Lower lobe of right lung (tissue), 2 donors: ENCODE measurements around the gene SEZ6. TPM values are rescaled to one million over a fixed set of nuclear protein-coding genes. Genes with fewer than 3 reads are reported as not detected.

Source experiments
- ATAC-seq, 2 donors: fragments of 200-7000 bp; cut with Tn5 transposase; one replicate each; pipeline ENCODE4 v1.9.1; 2020 to 2022; ENCODE audit warnings: mild to moderate bottlenecking in 2 of 2, moderate library complexity in 2 of 2
- DNase-seq: peaks from one replicate; pipeline ENCODE4 v3.0.0-alpha.2; 2020
- H3K27ac ChIP-seq: fragments of 200-600 bp; one replicate; pipeline ENCODE4 v1.8.0; 2022
- H3K27me3 ChIP-seq: fragments of 200-600 bp; one replicate; pipeline ENCODE4 v1.8.0; 2022; ENCODE audit warnings: low read depth
- H3K36me3 ChIP-seq: fragments of 200-600 bp; one replicate; pipeline ENCODE4 v1.8.0; 2022; ENCODE audit warnings: mild to moderate bottlenecking
- H3K4me1 ChIP-seq: fragments of 200-600 bp; one replicate; pipeline ENCODE4 v1.8.0; 2022
- H3K4me3 ChIP-seq: fragments of 200-600 bp; one replicate; pipeline ENCODE4 v1.8.0; 2022; ENCODE audit warnings: mild to moderate bottlenecking
- H3K9me3 ChIP-seq: fragments of 200-600 bp; one replicate; pipeline ENCODE4 v1.8.0; 2022
- intact Hi-C: fragments of 100-400 bp; cut with DNase I; formaldehyde crosslinking; loops from one replicate; pipeline ENCODE4 v1.11.0; 2022
- total RNA-seq: library from RNA; stranded (reverse); fragmentation: NEBNext Ultra II Directional; extraction: Animal tissue kit (Norgen Biotek cat#: 25700); gene quantifications from one replicate; pipeline ENCODE4 v1.2.1, GENCODE V29; 2021
- TF ChIP-seq, protein P1 (sequence below): fragments of 200-600 bp; IDR thresholded peaks from one replicate; pipeline ENCODE4 v1.8.0; 2022; ENCODE audit warnings: antibody characterized with exemption, mild to moderate bottlenecking
- donor health status: DM: no; HTN: yes; CAD: no; lungs with severe emphysema.

Gene SEZ6
- total RNA-seq, 1 donor from 2014 or later: not detected

DNA sequence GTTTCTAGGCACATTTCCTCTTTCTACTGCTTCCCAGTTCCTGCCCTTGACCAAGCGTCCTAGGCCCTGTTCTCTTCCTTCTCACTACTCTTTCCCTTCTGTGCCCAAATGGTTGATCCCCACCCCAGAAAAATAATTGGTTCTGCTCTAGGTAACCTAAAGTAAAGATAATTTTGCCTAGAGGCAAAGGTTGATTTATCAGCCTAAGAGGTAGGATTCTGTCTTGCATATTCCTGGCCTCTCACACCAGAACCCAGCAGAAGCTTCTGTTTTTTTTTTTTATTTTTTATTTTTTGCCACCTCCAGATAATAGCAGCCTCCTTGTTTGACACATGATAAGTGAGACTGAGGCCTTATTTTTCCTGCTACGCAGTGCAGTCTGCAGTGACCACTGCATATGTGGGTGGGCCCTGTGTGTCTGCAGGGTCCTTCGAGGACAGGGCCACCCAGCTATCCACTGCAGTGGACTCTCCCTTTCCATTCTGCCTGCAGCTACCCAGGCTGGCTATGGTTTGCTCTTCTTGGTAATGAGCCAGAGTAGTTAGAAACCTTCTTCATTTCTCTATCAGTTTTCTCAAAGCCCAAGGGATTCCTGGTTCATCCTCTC is 37.8 kb upstream of the SEZ6 start:
- no peaks in the 10 kb centered on the region for H3K9me3 ChIP-seq
- no peak for ATAC-seq
- no peaks in the 10 kb centered on the region for H3K36me3 ChIP-seq
- H3K27ac ChIP-seq: no peak overlapping the region
- no peak overlapping the region for H3K4me3 ChIP-seq
- TF ChIP-seq, protein P1, sequence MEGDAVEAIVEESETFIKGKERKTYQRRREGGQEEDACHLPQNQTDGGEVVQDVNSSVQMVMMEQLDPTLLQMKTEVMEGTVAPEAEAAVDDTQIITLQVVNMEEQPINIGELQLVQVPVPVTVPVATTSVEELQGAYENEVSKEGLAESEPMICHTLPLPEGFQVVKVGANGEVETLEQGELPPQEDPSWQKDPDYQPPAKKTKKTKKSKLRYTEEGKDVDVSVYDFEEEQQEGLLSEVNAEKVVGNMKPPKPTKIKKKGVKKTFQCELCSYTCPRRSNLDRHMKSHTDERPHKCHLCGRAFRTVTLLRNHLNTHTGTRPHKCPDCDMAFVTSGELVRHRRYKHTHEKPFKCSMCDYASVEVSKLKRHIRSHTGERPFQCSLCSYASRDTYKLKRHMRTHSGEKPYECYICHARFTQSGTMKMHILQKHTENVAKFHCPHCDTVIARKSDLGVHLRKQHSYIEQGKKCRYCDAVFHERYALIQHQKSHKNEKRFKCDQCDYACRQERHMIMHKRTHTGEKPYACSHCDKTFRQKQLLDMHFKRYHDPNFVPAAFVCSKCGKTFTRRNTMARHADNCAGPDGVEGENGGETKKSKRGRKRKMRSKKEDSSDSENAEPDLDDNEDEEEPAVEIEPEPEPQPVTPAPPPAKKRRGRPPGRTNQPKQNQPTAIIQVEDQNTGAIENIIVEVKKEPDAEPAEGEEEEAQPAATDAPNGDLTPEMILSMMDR: no peak
- DNase-seq: no peak
- H3K27me3 ChIP-seq: no peaks in the 10 kb centered on the region
- intact Hi-C loops: no loop called here
- H3K4me1 ChIP-seq: peaks cover 29% of the 10 kb centered on the region

DNA sequence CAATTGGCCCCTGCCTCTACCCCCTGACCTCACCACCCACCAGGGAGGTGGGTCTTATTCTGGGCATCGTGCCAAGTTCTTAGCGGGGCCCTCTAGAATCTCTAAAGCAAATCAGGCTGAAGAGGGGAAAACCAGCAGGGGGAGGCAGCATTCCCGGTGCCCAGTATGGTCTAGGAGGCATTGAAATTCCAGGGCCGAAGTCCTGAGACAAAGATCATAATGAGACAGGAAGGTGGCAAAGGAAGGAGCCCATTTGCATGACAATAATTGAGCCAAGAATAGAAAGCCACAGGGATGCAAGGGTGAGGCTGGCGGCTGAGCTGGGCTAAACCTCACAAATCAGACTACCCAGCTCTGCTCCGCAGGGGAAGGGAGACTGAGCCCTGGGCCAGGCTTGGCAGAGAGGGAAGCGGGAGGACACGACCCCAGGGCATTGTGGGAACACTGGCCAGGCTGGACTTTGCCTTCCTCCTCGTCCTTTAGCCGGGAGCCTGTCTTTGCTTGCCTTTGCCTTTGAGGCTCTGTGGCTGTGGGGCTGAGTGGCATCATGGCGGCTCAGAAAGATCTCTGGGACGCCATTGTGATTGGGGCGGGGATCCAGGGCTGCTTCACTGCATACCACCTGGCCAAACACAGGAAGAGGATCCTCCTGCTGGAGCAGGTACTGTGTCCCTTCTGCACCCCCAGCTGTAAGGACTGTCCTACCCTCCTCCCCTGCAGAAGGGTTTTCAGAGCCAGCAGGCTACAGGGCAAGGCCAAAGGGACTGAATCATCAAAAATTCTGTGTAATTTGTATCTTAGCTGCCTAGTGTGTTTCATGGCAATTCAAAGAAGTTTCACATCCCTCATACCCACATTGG is 37.1 kb upstream of the SEZ6 start, which contains the start of gene PIPOX:
Gene PIPOX, plus strand, starts transcription at position 463 of the 860 bp plus-strand sequence. Its CDS starts 85 bp downstream, at position 548.
- Histone ChIP-seq H3K9me3 (no peaks in the 10 kb centered on the region), H3K4me1 (peaks cover 29% of the 10 kb centered on the region), H3K36me3 (no peaks in the 10 kb centered on the region), H3K27me3 (no peaks in the 10 kb centered on the region), H3K27ac (peak within 1 kb of the TSS; percentile 32), H3K4me3 (peak within 1 kb of the TSS; percentile 8)
- intact Hi-C loops: no loop called here
- DNase-seq (peak; percentile 50), ATAC-seq (peak; percentile 77 to 81)
- TF ChIP-seq, protein P1: no peak

DNA sequence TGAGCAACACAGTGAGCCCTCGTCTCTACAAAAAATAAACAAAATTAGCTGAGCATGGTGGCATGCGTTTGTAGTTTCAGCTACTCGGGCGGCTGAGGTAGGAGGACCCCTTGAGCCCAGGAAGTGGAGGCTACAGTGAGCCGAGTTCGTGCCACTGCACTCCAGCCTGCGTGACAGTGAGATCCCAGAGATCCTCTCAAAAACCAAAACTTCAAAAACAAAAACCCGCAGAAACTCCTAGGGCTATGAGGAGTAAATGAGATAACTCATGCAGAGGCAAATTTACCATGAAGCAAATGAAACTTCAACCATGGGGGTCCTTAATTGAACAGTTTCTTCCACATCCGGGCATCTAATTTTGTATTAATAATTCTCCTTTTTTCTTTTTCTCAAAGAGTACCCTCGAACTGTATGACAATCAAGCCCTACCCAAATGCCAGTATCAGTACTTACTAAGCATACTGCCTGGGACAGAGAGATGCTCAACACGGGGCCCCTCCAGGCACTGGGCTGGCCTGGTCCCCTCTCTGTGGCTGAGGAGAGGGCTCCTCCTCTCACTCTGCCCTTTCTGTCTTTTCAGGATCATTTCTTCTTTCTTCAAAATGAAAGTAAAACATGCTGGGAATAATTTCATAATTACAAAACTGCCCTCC is 36.3 kb upstream of the SEZ6 start:
- Histone ChIP-seq H3K4me1 (peaks cover 29% of the 10 kb centered on the region), H3K9me3 (no peaks in the 10 kb centered on the region), H3K4me3 (peak overlapping the region; percentile 8), H3K27me3 (no peaks in the 10 kb centered on the region), H3K27ac (peak overlapping the region; percentile 32), H3K36me3 (no peaks in the 10 kb centered on the region)
- DNase-seq (no peak), ATAC-seq (no peak)
- intact Hi-C loops: no loop called here
- TF ChIP-seq, protein P1: no peak

DNA sequence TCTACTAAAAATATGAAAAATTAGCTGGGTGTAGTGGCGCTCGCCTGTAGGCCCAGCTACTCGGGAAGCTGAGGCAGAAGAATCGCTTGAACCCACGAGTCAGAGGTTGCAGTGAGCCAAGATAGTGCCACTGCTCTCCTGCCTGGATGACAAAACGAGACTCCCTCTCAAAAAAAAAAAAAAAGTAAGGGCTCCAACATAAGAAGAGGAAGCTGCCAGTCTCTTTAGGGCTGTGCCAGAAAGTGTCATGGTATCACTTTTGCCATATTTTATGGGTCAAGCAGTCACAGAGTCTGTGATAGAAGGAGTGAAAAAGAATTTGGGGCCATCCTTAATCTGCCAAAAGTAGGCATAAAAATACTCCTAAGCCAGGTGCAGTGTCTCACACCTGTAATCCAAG is 35.7 kb upstream of the SEZ6 start:
- no peak overlapping the region for H3K27ac ChIP-seq
- H3K4me1 ChIP-seq: peaks cover 29% of the 10 kb centered on the region
- H3K27me3 ChIP-seq: no peaks in the 10 kb centered on the region
- intact Hi-C loops: no loop called here
- TF ChIP-seq, protein P1: no peak
- no peak for DNase-seq
- H3K9me3 ChIP-seq: no peaks in the 10 kb centered on the region
- H3K4me3 ChIP-seq: no peak overlapping the region
- no peaks in the 10 kb centered on the region for H3K36me3 ChIP-seq
- no peak for ATAC-seq

DNA sequence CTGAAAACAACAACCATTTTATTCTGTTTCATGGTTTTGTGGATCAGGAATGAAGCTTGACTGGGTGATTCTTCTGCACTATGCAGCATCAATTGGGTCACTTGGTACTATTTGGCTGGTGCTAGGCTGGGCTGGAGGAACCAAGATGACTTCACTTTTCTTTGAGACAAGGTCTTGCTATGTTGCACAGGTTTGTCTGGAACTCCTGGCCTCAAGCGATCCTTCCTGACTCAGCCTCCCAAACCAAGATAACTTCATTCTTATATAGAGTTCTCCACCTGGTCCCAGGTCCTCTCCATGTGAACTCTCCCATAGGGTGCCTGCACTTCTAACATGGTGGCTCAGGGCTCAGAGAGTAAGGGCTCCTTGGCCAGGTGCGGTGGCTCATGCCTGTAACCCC is 35.3 kb upstream of the SEZ6 start:
- no peaks in the 10 kb centered on the region for H3K36me3 ChIP-seq
- no peak overlapping the region for H3K27ac ChIP-seq
- peaks cover 29% of the 10 kb centered on the region for H3K4me1 ChIP-seq
- no peaks in the 10 kb centered on the region for H3K9me3 ChIP-seq
- H3K4me3 ChIP-seq: no peak overlapping the region
- no peaks in the 10 kb centered on the region for H3K27me3 ChIP-seq
- intact Hi-C loops: no loop called here
- ATAC-seq: no peak
- DNase-seq: no peak
- TF ChIP-seq, protein P1: no peak
